GM18870 (cell line): ENCODE measurements around the gene IRF5.
"Not testable (repeated sequence)": the region's sequence is repeated elsewhere in the genome, so short reads cannot be mapped to it uniquely, and the experiment has no call there.

Experiments used
- ATAC-seq: cut with Tn5 transposase; IDR thresholded peaks from one replicate; pipeline ENCODE4 v1.9.1; 2021; ENCODE audit warnings: moderate library complexity; ENCODE audit not compliant: unreplicated experiment

The IRF5 gene

GRCh38 chr7:128955981-128956380 is 18.3 kb downstream of the IRF5 start:
- no peak for ATAC-seq

- ATAC-seq, result no peak
These were observed 21.6 kb downstream of the IRF5 start for GRCh38 chr7:128959296-128959695.

DNA sequence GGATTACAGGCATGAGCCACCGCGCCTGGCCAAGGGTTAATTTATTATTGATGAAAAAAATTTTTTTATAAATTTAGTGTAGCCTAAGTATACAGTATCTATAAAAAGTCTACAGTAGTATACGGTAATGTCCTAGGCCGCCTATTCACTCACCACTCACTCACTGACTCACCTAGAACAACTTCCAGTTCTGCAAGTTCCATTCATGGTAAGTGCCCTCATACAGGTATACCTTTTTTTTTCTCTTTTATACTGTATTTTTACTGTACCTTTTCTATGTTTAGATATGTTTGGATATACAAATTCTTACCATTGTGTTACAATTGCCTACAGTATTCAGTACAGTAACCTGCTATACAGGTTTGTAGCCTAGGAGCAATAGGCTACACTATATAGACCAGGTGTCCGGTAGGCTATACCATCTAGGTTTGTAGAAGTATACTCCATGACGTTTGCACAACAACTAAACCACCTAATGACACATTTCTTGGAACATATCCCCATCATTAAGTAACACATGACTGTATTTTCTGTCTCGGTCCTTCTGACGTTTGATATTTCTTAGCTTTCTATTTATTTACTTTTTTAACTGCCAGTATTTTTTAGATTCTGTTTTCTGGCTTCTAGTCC is 23.4 kb downstream of the IRF5 start:
- ATAC-seq, result no peak

DNA sequence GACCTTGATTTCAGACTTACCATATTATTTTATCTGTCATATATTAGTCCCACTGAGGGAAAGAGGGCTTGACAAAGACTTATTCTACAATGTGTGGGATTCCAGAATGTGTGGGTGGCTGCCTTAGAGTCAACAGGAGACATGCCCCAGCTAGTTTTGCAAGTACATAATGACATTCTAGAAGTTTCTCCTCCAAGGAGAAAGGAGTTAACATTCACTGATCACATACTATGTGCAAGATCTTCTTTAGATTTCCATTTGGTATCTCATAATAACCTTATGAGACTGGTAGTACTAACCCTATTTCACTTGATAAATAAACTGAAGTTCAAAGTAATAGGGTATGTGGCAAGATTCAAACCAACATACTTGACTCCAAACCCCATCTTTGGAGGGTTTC is 25.2 kb downstream of the IRF5 start:
- ATAC-seq, result peak; percentile 18

GRCh38 chr7:128963327-128963757 is 25.6 kb downstream of the IRF5 start:
- ATAC-seq, result peak; percentile 76

- ATAC-seq, result no peak
These were observed 30.9 kb downstream of the IRF5 start for GRCh38 chr7:128968624-128969023.

GRCh38 chr7:128974241-128974934 is 36.7 kb downstream of the IRF5 start:
- no peak for ATAC-seq

- ATAC-seq, result no peak
These were observed 44.4 kb downstream of the IRF5 start for GRCh38 chr7:128982105-128982504.

- no peak for ATAC-seq
These were observed 47.9 kb downstream of the IRF5 start for GRCh38 chr7:128985660-128986059.

- no peak for ATAC-seq
These were observed 48.9 kb downstream of the IRF5 start for GRCh38 chr7:128986609-128987008.

DNA sequence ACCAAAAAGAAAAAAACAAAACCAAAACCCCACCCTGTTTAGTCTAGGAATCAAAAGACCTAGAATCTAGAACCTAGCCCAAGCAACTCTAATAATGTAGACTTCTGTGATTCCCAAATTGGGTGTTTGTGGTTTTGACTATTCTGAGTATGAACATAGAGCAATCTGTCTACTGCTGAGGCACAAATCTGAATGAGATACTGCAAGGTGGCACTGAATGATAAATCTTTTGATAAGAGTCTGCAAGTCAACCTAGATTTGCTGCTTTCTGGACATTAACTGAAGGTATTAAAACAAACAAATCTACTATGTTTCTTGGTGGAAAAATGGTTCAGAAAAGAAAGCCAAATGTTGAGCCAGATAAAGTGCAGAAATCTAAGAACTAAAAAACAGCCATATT is 50.6 kb downstream of the IRF5 start:
- ATAC-seq, result no peak

GRCh38 chr7:128989961-128990360 is 52.2 kb downstream of the IRF5 start:
- no peak for ATAC-seq

- ATAC-seq, result no peak
These were observed 55.7 kb downstream of the IRF5 start for GRCh38 chr7:128993419-128993818.

GRCh38 chr7:128994560-128994959 is 56.8 kb downstream of the IRF5 start:
- not testable (repeated sequence) for ATAC-seq

DNA sequence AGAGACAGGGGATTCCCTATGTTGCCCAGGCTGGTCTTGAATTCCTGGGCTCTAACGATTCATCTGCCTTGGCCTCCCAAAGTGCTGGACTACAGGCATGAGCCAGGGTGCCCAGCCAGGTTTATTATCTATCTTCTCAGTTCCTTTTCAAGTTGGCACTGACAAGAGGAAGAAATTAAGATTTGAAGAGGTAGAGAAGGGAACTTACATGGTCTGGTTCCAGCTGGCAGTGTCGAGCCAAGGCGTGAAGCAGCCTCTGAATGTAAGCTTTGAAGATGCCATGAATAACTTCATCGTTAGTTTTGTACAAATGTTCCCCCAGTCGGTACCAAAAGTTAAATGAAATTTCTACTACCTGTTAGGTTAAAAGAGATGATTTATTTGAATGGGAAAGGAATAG is 59.5 kb downstream of the IRF5 start:
- no peak for ATAC-seq
